ENCODE data around the gene ZFP62.
"Not testable (repeated sequence)": the region's sequence is repeated elsewhere in the genome, so short reads cannot be mapped to it uniquely, and the experiment has no call there.

The ZFP62 gene

DNA sequence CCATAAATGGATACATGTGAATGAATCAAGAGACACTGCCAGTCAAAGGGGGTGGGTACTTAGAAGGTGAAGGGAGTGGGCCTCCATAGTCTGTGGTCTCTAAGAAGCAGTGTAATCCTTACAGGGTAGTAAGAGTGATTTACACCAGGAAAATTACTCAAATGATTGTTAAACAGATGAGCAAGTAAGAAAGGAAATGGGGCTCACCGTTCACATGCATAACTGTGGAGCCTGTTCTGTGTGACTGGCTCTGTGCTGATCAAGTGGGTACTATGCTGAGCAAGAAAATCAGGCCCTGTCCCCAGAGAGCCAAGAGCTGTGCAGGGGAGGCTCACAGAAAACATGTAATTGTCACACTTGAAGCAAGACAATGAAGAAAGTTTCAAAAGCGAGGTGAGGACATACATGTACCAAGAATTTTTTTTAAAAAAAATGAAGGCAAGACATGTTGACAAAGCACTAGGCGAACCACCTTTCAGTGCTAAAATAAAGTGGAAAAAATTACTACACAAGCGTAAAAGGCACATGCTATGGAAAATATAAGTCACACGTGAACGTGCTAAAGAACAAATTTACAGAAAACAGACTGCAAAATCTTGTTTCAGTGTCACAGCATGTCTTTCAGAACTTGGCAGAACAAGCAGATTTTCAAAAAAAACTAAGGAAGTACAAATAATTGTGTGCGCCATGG lies 40.4 kb upstream of the ZFP62 start:
- no peak for DNase-seq (ENCODE audit: extremely low read depth, low read depth)
- TF ChIP-seq, protein P1, sequence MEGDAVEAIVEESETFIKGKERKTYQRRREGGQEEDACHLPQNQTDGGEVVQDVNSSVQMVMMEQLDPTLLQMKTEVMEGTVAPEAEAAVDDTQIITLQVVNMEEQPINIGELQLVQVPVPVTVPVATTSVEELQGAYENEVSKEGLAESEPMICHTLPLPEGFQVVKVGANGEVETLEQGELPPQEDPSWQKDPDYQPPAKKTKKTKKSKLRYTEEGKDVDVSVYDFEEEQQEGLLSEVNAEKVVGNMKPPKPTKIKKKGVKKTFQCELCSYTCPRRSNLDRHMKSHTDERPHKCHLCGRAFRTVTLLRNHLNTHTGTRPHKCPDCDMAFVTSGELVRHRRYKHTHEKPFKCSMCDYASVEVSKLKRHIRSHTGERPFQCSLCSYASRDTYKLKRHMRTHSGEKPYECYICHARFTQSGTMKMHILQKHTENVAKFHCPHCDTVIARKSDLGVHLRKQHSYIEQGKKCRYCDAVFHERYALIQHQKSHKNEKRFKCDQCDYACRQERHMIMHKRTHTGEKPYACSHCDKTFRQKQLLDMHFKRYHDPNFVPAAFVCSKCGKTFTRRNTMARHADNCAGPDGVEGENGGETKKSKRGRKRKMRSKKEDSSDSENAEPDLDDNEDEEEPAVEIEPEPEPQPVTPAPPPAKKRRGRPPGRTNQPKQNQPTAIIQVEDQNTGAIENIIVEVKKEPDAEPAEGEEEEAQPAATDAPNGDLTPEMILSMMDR (IDR thresholded peaks at IDR 0.05; ENCODE audit: low read depth, low read length): no peak

DNA sequence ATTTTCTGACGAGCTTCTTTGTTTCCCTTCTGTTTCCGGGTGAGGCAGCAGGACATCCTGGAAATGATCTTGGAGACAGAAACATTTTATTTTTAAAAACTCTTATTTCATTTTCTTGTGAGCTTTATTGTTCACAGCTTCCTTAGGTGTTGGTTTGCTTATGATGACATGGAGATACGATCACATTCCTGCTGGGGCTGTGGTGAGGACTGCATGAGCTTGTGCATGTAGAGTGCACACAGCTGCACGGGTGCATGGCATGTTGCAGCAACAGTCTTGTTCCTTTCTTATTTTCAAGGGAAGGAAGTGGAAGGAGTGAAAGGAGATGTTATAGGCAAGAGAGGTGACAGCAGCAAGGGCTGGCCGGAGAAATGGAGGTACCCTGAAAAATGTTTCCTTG lies 39.1 kb upstream of the ZFP62 start:
- DNase-seq (ENCODE audit: extremely low read depth, low read depth): no peak
- TF ChIP-seq, protein P1 (IDR thresholded peaks at IDR 0.05; ENCODE audit: low read depth, low read length): no peak

DNA sequence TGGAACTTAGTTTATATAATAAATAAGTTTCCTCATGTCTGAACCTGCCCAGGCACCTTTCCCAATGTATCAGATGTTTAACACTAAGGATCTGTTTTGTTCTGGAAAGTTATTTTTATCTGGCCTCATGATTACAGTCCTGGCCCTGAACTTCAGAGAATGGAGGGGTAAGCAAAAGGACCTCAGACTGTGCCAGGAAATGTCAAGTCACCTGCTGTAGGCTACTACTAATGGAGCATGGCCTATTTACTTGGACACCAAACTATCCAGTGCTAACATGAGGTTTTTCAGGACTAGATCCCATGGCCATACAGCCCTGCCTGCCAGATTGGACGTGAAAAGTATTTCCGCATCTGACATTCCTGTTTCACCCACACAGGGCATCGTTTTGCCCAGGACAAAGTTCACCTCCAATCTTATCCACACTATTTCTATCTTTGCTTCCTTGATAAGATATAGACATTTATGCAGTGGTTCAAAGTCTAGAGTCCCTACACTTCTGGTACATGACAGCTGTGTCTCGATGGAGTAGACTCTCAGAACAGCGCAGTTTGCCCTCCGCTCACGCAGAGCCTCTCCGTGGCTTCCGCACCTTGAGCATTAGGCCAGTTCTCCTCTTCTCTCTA lies 37.7 kb upstream of the ZFP62 start, which contains the start of gene BTNL8:
Gene BTNL8 (plus strand): TSS at position 539 of the 626 bp plus-strand sequence. CDS start 152 bp downstream, outside the sequence.
- TF ChIP-seq, protein P1 (IDR thresholded peaks at IDR 0.05; ENCODE audit: low read depth, low read length): no peak
- no peak for DNase-seq (ENCODE audit: extremely low read depth, low read depth)

DNA sequence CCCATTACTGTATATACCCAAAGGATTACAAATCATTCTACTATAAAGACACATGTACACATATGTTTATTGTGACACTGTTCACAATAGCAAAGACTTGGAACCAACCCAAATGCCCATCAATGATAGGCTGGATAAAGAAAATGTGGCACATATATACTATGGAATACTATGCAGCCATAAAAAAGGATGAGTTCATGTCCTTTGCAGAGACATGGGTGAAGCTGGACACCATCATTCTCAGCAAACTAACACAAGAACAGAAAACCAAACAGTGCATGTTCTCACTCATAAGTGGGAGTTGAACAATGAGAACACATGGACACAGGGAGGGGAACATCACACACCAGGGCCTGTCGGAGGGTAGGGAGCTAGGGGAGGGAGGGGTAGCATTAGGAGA lies 34.3 kb upstream of the ZFP62 start:
- DNase-seq (ENCODE audit: extremely low read depth, low read depth): not testable (repeated sequence)

DNA sequence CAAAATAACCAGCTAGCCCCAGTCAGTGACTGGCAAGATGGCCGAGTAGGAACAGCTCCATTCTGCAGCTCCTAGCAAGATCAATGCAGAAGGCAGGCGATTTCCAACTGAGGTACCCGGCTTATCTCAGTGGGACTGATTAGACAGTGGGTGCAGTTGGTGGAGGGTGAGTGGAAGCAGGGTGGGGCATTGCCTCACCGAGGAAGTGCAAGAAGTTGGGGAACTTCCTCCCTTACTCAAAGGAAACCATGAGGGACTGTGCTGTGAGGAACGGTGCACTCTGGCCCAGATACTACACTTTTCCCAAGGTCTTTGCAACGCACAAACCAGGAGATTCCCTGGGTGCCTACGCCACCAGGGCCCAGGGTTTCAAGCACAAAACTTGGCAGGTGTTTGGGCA lies 28.3 kb upstream of the ZFP62 start:
- TF ChIP-seq, protein P1 (IDR thresholded peaks at IDR 0.05; ENCODE audit: low read depth, low read length): no peak
- no peak for DNase-seq (ENCODE audit: extremely low read depth, low read depth)

DNA sequence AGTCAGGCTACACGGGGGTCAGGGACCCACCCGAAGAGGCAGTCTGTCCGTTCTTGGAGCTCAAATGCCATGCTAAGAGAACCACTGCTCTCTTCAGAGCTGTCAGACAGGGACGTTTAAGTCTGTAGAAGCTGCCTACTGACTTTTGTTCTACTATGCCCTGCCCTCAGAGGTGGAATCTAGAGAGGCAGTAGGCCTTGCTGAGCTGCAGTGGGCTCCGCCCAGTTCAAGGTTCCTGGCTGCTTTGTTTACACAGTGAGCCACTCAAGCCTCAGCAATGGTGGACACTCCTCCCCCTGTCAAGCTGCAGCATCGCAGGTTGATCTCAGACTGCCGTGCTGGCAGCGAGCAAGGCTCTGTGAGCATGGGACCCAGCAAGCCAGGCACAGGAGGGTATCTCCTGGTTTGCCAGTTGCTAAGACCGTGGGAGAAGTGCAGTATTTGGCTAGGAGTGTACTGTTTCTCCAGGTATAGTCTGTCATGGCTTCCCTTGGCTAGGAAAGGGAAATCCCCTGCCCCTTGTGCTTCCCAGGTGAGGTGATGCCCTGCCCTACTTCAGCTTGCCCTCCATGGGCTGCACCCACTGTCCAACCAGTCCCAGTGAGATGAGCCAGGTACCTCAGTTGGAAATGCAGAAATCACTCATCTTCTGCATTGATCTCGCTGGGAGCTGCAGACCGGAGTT lies 24.9 kb upstream of the ZFP62 start:
- DNase-seq (ENCODE audit: extremely low read depth, low read depth): not testable (repeated sequence)

DNA sequence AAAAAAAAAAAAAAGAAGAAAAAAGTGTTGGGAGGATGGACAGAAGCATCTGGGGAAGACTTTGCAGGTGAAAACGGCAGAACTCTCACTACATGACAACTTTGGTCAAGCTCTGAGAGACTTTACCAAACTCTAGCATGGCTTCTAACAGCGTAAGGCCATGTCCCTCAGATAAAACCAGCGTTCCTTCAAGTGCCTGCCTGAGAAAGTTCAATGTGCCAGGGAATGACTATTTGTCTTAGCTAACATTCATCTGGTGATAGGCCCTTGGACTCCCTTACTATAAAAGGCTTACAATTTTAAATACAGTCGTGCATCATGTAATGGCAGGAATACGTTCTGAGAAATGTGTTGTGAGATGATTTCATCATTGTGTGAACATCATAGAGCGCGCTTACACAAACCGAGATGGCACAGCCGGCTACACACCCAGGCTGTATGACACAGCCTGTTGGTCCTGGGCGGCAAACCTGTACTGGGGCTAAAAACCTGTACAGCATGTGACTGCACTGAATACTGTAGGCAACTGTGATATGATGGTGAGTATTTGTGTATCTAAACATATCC lies 14.9 kb upstream of the ZFP62 start:
- no peak for DNase-seq (ENCODE audit: extremely low read depth, low read depth)
- TF ChIP-seq, protein P1 (IDR thresholded peaks at IDR 0.05; ENCODE audit: low read depth, low read length): no peak
